OCI-LY1 (cell line): ENCODE measurements around the gene SYNE4.

Experiments used
- H2AFZ ChIP-seq: fragments of 200-600 bp; sonication (generic), shearing (Covaris generic); 2 replicates; pipeline ENCODE4 v1.6.0; 2014; ENCODE audit warnings: antibody characterized with exemption, mild to moderate bottlenecking, low read length
- H3F3A ChIP-seq: fragments of 200-600 bp; sonication (generic), shearing (Covaris generic); 2 replicates; pipeline ENCODE4 v1.6.0; 2014; ENCODE audit warnings: mild to moderate bottlenecking, antibody characterized with exemption, low read length, moderate library complexity; ENCODE audit not compliant: insufficient read depth
- H3K27ac ChIP-seq: fragments of 200-600 bp; sonication (generic); 2 replicates; pipeline ENCODE4 v1.5.1; 2014; ENCODE audit warnings: low read length, mixed run types, mild to moderate bottlenecking, low read depth; ENCODE audit not compliant: poor library complexity, severe bottlenecking
- H3K27me3 ChIP-seq: fragments of 200-600 bp; sonication (generic); 2 replicates; pipeline ENCODE4 v1.6.0; 2014; ENCODE audit warnings: antibody characterized with exemption, mild to moderate bottlenecking, low read length, moderate library complexity; ENCODE audit not compliant: insufficient read depth
- H3K36me3 ChIP-seq: fragments of 200-600 bp; sonication (generic); 2 replicates; pipeline ENCODE4 v1.6.1; 2014; ENCODE audit warnings: mild to moderate bottlenecking, antibody characterized with exemption, low read length, moderate library complexity, mixed read lengths; ENCODE audit not compliant: insufficient read depth
- H3K4me1 ChIP-seq: fragments of 200-600 bp; sonication (generic); 2 replicates; pipeline ENCODE4 v1.5.1; 2014; ENCODE audit warnings: mild to moderate bottlenecking, low read length, moderate library complexity; ENCODE audit not compliant: insufficient read depth, severe bottlenecking
- H3K4me2 ChIP-seq: fragments of 200-600 bp; sonication (generic), shearing (Covaris generic); 2 replicates; pipeline ENCODE4 v1.6.1; 2014; ENCODE audit warnings: low read length
- H3K4me3 ChIP-seq: fragments of 200-600 bp; sonication (generic); 2 replicates; pipeline ENCODE4 v1.5.1; 2014; ENCODE audit warnings: low read length, low read depth, mild to moderate bottlenecking, mixed read lengths; ENCODE audit not compliant: poor library complexity, severe bottlenecking
- H3K79me2 ChIP-seq: fragments of 200-600 bp; shearing (Covaris generic); 2 replicates; pipeline ENCODE4 v1.6.1; 2016; ENCODE audit warnings: mixed run types, low read length, mixed read lengths; ENCODE audit not compliant: insufficient read depth
- H3K9ac ChIP-seq: fragments of 200-600 bp; sonication (generic), shearing (Covaris generic); 2 replicates; pipeline ENCODE4 v1.6.1; 2014; ENCODE audit warnings: mild to moderate bottlenecking, low read length, mixed read lengths
- H3K9me2 ChIP-seq: fragments of 200-600 bp; sonication (generic), shearing (Covaris generic); 2 replicates; pipeline ENCODE4 v1.6.1; 2014; ENCODE audit warnings: low read depth, mild to moderate bottlenecking, low read length, mixed read lengths
- H3K9me3 ChIP-seq: fragments of 200-600 bp; shearing (Covaris generic); 2 replicates; pipeline ENCODE4 v1.6.1; 2014; ENCODE audit warnings: low read length, mixed read lengths
- H4K20me1 ChIP-seq: fragments of 200-600 bp; sonication (generic), shearing (Covaris generic); 2 replicates; pipeline ENCODE4 v1.6.0; 2016; ENCODE audit warnings: mild to moderate bottlenecking, low read length; ENCODE audit not compliant: insufficient read depth
- EZH2 ChIP-seq: fragments of 200-600 bp; sonication (generic), shearing (Covaris generic); IDR thresholded peaks from 2 replicates; pipeline ENCODE4 v1.8.0; 2017; ENCODE audit warnings: borderline replicate concordance, mixed run types, mild to moderate bottlenecking, antibody characterized with exemption, low read length, moderate library complexity, mixed read lengths
- TF ChIP-seq, protein P1 (sequence below): fragments of 200-600 bp; sonication (generic), shearing (Covaris generic); IDR thresholded peaks from 2 replicates; pipeline ENCODE4 v1.5.1; 2017; ENCODE audit warnings: mild to moderate bottlenecking, antibody characterized with exemption, low read length, moderate library complexity, mixed read lengths

Gene SYNE4

DNA sequence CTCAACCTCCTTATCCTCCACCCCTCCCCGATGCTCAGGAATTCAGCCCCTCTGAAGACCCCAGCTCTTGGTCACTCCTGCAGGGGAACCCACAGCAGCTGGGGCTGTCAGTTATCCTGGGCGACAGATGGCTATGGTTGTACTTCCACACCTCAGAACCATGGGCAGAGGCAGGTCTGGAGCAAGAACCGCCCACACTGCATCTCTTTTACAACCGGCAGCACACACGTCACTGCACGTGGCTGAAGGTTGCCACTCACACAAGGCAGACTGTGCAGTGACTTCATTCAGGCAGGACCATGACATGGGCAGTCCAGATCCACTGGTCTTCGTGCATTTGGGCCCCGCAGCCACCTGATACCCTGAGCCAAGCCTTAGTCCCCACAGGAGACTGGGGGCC is 35.1 kb downstream of the SYNE4 start:
- Histone ChIP-seq H3K9me2 (no peaks in the 10 kb centered on the region), H3K27ac (no peak overlapping the region), H3K9ac (no peak overlapping the region), H3K4me2 (no peak overlapping the region), H3K4me3 (no peak overlapping the region), H3K4me1 (no peaks in the 10 kb centered on the region), H3K79me2 (no peaks in the 10 kb centered on the region), H3K27me3 (no peaks in the 10 kb centered on the region), H3F3A (no peaks in the 10 kb centered on the region), H4K20me1 (no peaks in the 10 kb centered on the region), H2AFZ (no peak overlapping the region), H3K9me3 (no peaks in the 10 kb centered on the region), H3K36me3 (no peaks in the 10 kb centered on the region)
- TF ChIP-seq, protein P1, sequence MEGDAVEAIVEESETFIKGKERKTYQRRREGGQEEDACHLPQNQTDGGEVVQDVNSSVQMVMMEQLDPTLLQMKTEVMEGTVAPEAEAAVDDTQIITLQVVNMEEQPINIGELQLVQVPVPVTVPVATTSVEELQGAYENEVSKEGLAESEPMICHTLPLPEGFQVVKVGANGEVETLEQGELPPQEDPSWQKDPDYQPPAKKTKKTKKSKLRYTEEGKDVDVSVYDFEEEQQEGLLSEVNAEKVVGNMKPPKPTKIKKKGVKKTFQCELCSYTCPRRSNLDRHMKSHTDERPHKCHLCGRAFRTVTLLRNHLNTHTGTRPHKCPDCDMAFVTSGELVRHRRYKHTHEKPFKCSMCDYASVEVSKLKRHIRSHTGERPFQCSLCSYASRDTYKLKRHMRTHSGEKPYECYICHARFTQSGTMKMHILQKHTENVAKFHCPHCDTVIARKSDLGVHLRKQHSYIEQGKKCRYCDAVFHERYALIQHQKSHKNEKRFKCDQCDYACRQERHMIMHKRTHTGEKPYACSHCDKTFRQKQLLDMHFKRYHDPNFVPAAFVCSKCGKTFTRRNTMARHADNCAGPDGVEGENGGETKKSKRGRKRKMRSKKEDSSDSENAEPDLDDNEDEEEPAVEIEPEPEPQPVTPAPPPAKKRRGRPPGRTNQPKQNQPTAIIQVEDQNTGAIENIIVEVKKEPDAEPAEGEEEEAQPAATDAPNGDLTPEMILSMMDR: no peak
- no peak for TF ChIP-seq EZH2

DNA sequence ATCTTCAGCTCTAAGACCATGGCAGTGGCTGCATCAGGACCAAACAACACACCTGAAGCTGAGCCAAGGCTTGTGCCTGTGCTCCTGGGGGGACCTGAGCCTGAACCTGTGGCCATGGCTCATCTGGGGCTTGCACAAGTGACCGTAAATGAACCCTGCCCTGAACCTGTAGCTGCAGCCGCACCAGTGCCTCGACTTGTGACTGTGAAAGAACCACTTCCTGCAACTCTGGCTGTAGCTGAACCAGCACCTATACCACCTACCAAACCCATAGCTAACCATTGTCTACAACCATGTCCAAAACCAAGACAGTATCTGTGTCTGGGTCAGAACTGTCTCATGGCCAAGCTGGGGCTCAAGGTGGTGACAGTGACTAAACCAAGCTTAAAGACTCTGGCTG is 41.8 kb downstream of the SYNE4 start:
- H3K4me3 ChIP-seq: no peak overlapping the region
- no peak overlapping the region for H3K4me2 ChIP-seq
- no peaks in the 10 kb centered on the region for H3F3A ChIP-seq
- no peaks in the 10 kb centered on the region for H3K4me1 ChIP-seq
- H3K9me3 ChIP-seq: no peaks in the 10 kb centered on the region
- no peaks in the 10 kb centered on the region for H3K36me3 ChIP-seq
- no peaks in the 10 kb centered on the region for H3K9me2 ChIP-seq
- H3K79me2 ChIP-seq: no peaks in the 10 kb centered on the region
- H4K20me1 ChIP-seq: no peaks in the 10 kb centered on the region
- H2AFZ ChIP-seq: no peak overlapping the region
- no peak overlapping the region for H3K9ac ChIP-seq
- TF ChIP-seq EZH2: no peak
- TF ChIP-seq, protein P1: no peak
- no peak overlapping the region for H3K27ac ChIP-seq
- no peaks in the 10 kb centered on the region; the same call in 1 of the 2 replicates for H3K27me3 ChIP-seq

DNA sequence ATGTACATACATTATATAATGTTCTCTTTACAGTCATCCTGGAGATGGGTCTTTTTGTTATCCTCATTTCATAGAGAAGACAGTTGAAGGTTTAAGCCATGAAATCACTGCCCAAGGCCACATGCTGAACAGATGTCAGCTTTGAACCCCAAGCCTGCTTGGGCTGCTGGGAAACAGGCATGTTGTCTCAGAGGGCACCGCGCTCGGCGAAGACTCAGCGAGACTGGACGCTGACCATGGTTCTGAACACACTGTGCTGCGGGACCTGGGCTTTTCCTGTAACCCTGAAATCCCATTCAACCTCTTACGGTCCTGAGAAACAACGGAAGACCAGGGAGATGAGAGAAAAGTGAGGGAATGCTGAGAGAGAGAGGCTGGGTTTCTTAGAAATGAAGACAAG is 45.1 kb downstream of the SYNE4 start:
- H3K27me3 ChIP-seq: peaks cover 7% of the 10 kb centered on the region; the same call in 1 of the 2 replicates

More for the DNA sequence above, 45.1 kb downstream of the SYNE4 start:
- no peaks in the 10 kb centered on the region for H3F3A ChIP-seq
- no peaks in the 10 kb centered on the region for H3K9me3 ChIP-seq
- no peaks in the 10 kb centered on the region for H3K79me2 ChIP-seq
- no peak for TF ChIP-seq EZH2
- TF ChIP-seq, protein P1: no peak
- H3K9ac ChIP-seq: no peak overlapping the region
- H3K27ac ChIP-seq: no peak overlapping the region
- H4K20me1 ChIP-seq: no peaks in the 10 kb centered on the region
- no peak overlapping the region for H3K4me2 ChIP-seq
- H3K4me1 ChIP-seq: no peaks in the 10 kb centered on the region
- no peaks in the 10 kb centered on the region for H3K9me2 ChIP-seq
- H3K4me3 ChIP-seq: no peak overlapping the region
- no peaks in the 10 kb centered on the region for H3K36me3 ChIP-seq
- H2AFZ ChIP-seq: no peak overlapping the region
